ENCODE measurements around the gene LIPE. TPM values are rescaled to one million over a fixed set of nuclear protein-coding genes. Genes with fewer than 3 reads are reported as not detected.

Gene LIPE
- total RNA-seq, 1 donor from 2014 or later, result 29.1 TPM

DNA sequence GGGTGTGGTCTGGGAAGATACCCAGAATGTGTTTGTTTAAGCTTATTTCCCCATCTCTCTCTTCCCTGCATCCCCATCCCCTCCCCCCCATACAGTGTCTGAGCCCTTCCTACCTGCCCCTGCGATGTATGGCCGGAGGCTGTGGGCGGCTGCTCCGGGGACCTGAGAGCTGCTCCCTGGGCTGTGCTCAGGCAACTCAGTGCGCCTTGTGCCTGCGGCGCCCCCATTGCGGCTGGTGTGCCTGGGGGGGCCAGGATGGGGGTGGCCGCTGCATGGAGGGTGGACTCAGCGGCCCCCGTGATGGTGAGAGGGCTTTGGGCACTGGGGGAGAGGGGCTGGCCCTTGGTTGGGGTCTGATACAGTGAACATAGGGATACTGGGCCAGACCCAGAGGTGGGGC, 58.8 kb downstream of the LIPE start:
- no peaks in the 10 kb centered on the region for H3K9me3 Mint-ChIP-seq
- peaks cover 13% of the 10 kb centered on the region for H3K4me1 Mint-ChIP-seq
- H3K27me3 Mint-ChIP-seq (ENCODE audit: low read depth), result no peaks in the 10 kb centered on the region
- no peak overlapping the region for H3K4me3 Mint-ChIP-seq
- H3K36me3 Mint-ChIP-seq (ENCODE audit: low read depth), result peaks cover 21% of the 10 kb centered on the region
- no peak overlapping the region for H3K27ac Mint-ChIP-seq (ENCODE audit: unreplicated experiment)
- no peak for DNase-seq (ENCODE audit: low read depth, low spot score)
- TF ChIP-seq, protein P1, sequence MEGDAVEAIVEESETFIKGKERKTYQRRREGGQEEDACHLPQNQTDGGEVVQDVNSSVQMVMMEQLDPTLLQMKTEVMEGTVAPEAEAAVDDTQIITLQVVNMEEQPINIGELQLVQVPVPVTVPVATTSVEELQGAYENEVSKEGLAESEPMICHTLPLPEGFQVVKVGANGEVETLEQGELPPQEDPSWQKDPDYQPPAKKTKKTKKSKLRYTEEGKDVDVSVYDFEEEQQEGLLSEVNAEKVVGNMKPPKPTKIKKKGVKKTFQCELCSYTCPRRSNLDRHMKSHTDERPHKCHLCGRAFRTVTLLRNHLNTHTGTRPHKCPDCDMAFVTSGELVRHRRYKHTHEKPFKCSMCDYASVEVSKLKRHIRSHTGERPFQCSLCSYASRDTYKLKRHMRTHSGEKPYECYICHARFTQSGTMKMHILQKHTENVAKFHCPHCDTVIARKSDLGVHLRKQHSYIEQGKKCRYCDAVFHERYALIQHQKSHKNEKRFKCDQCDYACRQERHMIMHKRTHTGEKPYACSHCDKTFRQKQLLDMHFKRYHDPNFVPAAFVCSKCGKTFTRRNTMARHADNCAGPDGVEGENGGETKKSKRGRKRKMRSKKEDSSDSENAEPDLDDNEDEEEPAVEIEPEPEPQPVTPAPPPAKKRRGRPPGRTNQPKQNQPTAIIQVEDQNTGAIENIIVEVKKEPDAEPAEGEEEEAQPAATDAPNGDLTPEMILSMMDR (conservative IDR thresholded peaks at IDR 0.05), result no peak

DNA sequence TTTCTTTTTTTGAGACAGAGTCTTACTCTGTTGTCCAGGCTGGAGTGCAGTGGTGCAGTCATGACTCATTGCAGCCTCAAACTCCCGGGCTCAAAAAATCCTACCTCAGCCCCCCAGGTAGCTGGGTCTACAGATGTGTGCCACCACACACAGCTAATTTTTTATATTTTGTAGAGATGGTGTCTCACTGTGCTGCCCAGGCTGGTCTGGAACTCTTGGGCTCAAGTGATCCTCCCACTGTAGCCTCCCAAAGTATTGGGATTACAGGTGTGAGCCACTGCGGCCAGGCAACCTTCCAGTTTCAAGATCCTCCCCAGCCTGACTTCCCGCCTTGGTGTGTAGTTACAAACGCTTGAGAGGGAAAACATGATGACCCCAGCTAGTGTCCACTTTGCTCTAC, 59.3 kb downstream of the LIPE start:
- peaks cover 24% of the 10 kb centered on the region for H3K36me3 Mint-ChIP-seq (ENCODE audit: low read depth)
- peaks cover 13% of the 10 kb centered on the region for H3K4me1 Mint-ChIP-seq
- DNase-seq (ENCODE audit: low read depth, low spot score), result no peak
- peak overlapping the region; percentile 37 for H3K27ac Mint-ChIP-seq (ENCODE audit: unreplicated experiment)
- no peaks in the 10 kb centered on the region for H3K27me3 Mint-ChIP-seq (ENCODE audit: low read depth)
- H3K9me3 Mint-ChIP-seq, result no peaks in the 10 kb centered on the region
- no peak overlapping the region for H3K4me3 Mint-ChIP-seq
- TF ChIP-seq, protein P1 (conservative IDR thresholded peaks at IDR 0.05), result no peak

DNA sequence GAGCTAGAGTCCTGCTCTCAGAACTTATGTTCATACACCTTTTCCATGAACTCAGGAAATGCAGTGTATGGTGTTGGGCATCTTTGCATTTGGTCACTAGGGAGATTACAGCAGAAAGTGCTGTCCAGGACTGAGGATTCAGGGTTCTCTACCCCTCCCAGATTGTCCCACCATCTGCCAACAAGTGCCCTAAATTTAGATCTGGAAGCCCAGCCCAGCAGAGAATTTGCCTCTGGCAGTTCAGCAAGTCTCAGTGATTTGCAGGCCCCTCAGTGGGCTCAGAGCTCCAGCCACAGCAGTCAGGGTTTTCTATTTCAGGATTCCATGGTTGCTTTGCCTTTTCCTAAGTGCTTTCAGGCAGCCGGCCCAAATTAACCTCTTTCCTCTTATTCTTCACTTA, 60.5 kb downstream of the LIPE start:
- Mint-ChIP-seq H3K4me3 (no peak overlapping the region), H3K36me3 (ENCODE audit: low read depth) (peaks cover 24% of the 10 kb centered on the region), H3K9me3 (no peaks in the 10 kb centered on the region), H3K27ac (ENCODE audit: unreplicated experiment) (peak overlapping the region; percentile 94), H3K27me3 (ENCODE audit: low read depth) (no peaks in the 10 kb centered on the region), H3K4me1 (peaks cover 13% of the 10 kb centered on the region)
- no peak for DNase-seq (ENCODE audit: low read depth, low spot score)
- TF ChIP-seq, protein P1 (conservative IDR thresholded peaks at IDR 0.05), result no peak

DNA sequence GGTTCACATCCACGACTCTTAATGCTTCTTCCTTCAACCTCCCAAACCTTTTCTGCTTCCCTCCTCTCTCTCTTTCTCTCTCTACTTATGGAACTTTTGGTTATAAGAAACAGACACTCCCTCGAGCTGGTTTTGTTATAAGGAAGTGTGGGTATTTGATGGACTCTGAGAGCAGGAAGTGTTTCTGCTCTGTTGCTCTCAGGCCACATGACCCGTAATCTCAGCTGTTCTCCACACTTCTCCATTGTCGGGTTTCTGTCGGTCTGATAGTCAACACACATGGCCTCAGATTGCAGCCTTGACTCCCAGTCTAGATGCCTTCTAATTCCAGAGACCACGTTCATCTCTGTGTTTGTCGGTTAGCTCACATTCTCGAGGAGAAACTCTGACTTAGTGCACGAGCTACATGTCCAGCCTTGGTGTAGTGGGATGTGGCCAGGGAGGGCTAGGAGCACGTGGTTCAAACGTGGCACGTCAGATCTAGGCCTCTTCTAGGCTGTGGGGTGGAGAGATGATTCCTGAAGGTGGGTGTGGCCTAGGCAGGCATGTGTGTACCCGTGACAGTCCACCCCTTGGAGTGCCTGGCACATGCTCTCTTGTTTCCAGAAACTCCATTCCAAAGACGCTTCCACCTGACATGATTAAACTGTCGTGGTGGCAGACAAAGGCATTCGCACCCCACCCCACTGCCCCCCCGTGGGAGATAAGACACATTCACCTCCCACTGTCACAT, 63.4 kb downstream of the LIPE start:
- H3K27ac Mint-ChIP-seq (ENCODE audit: unreplicated experiment), result no peak overlapping the region
- H3K4me3 Mint-ChIP-seq, result no peak overlapping the region
- no peak for DNase-seq (ENCODE audit: low read depth, low spot score)
- H3K36me3 Mint-ChIP-seq (ENCODE audit: low read depth), result peaks cover 24% of the 10 kb centered on the region
- TF ChIP-seq, protein P1 (conservative IDR thresholded peaks at IDR 0.05), result no peak
- H3K9me3 Mint-ChIP-seq, result no peaks in the 10 kb centered on the region
- no peaks in the 10 kb centered on the region for H3K27me3 Mint-ChIP-seq (ENCODE audit: low read depth)
- H3K4me1 Mint-ChIP-seq, result peaks cover 7% of the 10 kb centered on the region

DNA sequence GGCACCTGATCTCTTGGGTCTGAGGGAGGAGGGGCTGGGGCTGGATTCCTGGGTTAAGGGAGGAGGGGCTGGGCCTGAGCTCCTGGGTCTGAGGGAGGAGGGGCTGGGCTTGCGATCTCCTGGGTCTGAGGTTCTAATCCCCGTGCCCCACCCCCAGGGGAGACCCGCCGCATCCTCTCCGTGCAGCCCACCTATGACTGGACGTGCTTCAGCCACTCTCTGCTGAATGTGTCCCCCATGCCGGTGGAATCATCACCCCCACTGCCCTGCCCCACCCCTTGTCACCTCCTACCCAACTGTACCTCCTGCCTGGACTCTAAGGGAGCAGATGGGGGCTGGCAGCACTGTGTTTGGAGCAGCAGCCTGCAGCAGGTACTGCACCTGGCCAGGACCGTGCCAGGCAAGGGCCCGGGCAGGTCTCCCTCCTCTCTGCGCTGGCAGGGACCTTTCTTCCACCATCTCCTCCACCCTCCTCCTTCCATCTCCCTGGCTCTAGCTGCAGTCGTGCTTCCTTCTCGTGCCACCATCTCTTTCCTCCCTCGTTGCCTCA, 64.2 kb downstream of the LIPE start:
- Mint-ChIP-seq H3K9me3 (no peaks in the 10 kb centered on the region), H3K27me3 (ENCODE audit: low read depth) (no peaks in the 10 kb centered on the region), H3K4me3 (no peak overlapping the region), H3K36me3 (ENCODE audit: low read depth) (peaks cover 24% of the 10 kb centered on the region), H3K27ac (ENCODE audit: unreplicated experiment) (no peak overlapping the region), H3K4me1 (peaks cover 6% of the 10 kb centered on the region)
- no peak for DNase-seq (ENCODE audit: low read depth, low spot score)
- TF ChIP-seq, protein P1 (conservative IDR thresholded peaks at IDR 0.05), result no peak
